OCI-LY7 (cell line): Measurements from ENCODE around the gene NID2.

Experiments used
- EZH2phosphoT487 ChIP-seq: fragments of 200-600 bp; sonication (generic); IDR thresholded peaks from 2 replicates; pipeline ENCODE4 v1.6.1; 2018; ENCODE audit warnings: low read depth, borderline replicate concordance, mild to moderate bottlenecking, mixed run types, antibody characterized with exemption, low read length, moderate library complexity, mixed read lengths
- TF ChIP-seq, protein P1 (sequence below): fragments of 200-600 bp; sonication (generic); conservative IDR thresholded peaks from 2 replicates; pipeline ENCODE4 v1.5.1; 2014; ENCODE audit warnings: mild to moderate bottlenecking, antibody characterized with exemption, low read length, moderate library complexity, mixed read lengths

DNA sequence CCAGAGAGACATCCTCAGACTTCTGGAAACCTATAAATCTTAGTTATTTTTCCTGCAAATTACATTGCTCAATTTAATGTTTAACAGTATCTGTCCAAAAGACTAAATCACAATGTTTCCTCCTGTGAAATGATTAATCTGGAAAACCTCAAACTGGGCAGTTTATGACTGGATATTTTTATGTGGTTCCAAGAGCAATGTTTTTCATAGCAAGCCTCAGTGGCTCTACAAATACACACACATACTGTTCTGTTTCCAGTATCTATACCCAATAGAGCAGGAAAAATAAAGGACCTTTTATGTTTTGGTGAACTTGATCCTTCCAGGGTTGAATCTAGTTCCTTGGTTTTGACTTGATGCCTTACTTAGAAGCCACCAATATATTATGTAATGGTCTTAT lies 9.2 kb downstream of the NID2 start:
- TF ChIP-seq, protein P1, sequence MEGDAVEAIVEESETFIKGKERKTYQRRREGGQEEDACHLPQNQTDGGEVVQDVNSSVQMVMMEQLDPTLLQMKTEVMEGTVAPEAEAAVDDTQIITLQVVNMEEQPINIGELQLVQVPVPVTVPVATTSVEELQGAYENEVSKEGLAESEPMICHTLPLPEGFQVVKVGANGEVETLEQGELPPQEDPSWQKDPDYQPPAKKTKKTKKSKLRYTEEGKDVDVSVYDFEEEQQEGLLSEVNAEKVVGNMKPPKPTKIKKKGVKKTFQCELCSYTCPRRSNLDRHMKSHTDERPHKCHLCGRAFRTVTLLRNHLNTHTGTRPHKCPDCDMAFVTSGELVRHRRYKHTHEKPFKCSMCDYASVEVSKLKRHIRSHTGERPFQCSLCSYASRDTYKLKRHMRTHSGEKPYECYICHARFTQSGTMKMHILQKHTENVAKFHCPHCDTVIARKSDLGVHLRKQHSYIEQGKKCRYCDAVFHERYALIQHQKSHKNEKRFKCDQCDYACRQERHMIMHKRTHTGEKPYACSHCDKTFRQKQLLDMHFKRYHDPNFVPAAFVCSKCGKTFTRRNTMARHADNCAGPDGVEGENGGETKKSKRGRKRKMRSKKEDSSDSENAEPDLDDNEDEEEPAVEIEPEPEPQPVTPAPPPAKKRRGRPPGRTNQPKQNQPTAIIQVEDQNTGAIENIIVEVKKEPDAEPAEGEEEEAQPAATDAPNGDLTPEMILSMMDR: no peak
- no peak for TF ChIP-seq EZH2phosphoT487
